ENCODE results near the gene FOXC2.

GRCh38 chr16:86542756-86543750 is 23.6 kb upstream of the FOXC2 start:
- TF ChIP-seq POLR2AphosphoS5 (IDR thresholded peaks at IDR 0.05; ENCODE audit: low read depth, low read length) = no peak
- TF ChIP-seq POLR2A (IDR thresholded peaks at IDR 0.05; ENCODE audit: low read depth, low read length) = no peak
